Pulmonary artery endothelial cell (primary cell): ENCODE results near the gene TEK. TPM values are rescaled to one million over a fixed set of nuclear protein-coding genes. Genes with fewer than 3 reads are reported as not detected.

Experiments
- DNase-seq: peaks from one replicate; pipeline ENCODE4 v3.0.0-alpha.2; 2011; ENCODE audit warnings: low read depth, low spot score
- total RNA-seq: library from RNA; depleted of rRNA; stranded (reverse); fragments of >200 nt; gene quantifications from 2 replicates; pipeline ENCODE4 v1.2.3, GENCODE V29; 2014

The TEK gene
- total RNA-seq, 1 donor from 2014 or later: 98.9 TPM

DNA sequence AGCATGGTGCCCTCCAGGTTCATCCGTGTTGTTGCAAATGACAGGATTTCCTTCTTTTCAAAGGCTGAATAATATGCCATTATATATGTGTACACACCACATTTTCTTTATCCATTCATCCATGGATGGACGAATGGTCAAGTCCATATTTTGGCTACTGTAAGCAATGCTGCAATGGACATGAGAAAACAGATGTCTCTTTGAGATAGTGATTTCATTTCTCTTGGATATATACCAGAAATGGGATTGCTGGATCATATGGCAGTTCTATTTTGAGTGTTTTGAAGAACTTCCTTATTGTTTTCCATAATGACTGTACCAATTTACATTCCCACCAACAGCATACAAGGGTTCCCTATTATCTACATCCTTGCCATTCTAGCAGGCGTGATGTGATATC is 67.9 kb downstream of the TEK start:
- DNase-seq: no peak

DNA sequence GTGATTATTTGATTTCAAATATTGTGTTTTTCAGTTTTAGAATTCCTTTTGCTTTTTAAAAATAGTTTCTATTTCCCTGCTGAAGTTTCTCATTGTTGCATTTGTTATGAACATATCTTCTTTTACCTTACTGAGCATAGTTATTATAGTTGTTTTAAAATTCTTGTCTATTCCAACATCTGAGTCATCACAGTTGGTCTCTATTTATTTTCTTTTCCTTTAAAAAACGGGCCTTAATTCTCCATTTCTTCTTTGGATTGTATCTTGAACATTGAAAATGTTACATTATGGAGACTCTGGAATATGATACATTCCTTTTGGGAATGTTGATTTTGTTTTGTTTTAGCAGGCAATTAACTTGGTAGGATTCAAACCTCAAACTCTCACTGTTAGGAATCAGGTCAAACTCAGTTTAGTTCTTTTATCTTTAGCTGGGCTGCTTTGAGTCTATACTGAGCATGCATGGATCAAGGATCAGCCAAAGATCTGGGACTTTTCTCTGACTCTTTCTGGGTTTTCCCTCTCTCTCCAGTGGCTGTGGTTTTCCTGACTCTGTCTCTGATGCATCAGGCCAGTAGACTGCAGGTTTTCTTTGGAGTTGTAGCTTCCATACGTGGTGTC is 70.3 kb downstream of the TEK start:
- DNase-seq: no peak

DNA sequence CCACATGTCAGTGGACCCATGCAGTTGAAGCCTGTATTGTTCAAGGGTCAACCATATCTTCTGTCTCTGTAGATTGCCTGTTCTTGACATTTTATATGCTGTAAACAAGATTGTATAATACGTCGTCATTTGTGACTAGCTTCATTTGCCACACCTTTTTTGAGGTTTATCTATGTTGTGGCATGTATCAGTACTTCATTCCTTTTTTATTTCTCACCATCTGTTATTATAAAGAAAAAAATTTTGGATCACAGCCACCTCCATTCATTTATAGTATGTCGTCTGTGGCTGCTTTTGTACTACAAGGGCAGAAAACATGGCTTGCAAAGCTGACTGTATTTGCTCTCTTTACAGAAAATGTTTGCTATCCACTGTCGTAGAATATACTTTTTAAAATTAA is 72.4 kb downstream of the TEK start:
- DNase-seq: no peak

DNA sequence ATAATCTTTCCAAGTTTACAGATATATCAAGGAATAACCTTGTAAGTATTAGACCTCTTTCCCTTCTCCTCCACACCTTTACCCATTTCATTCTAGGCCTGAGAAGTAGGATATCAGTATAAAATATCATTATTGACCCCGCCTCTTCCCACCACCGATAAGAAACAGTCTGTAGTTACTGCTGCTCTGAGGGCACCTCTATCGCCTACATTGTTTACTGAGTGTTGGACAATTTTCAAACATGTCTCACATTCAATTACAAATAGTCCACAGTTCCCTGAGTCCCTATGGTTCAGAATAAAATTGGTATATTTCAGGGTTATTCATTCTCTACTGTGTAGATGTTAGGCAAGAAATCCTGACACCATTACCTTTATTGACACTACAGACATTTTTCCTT is 73.4 kb downstream of the TEK start:
- no peak for DNase-seq

GRCh38 chr9:27183131-27183530 is 74.1 kb downstream of the TEK start:
- no peak for DNase-seq

DNA sequence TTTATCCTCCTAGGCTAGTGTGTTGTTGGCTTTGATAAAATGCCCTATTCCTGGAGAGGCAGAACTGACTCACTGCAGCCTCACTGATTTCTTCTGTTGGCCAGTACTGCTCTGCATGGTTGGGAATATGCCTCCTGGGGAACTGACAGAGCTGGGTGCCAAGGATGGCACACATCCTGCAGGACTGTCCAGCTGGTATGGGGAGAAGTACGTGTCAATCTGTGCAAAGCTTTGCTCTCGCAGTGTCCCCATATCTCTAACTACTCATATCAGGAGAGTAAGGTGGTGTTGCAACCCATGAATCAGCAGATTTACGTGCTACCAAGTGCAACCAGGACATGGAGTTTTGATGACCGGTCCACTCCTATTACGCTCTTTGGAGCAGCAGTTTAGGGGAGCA is 74.7 kb downstream of the TEK start:
- DNase-seq: no peak

- DNase-seq: peak; percentile 45
Observed at GRCh38 chr9:27184556-27185351, 75.7 kb downstream of the TEK start.

- no peak for DNase-seq
Observed at GRCh38 chr9:27188426-27188825, 79.4 kb downstream of the TEK start.

- DNase-seq: no peak
Observed at GRCh38 chr9:27189426-27189825, 80.4 kb downstream of the TEK start.

- DNase-seq: no peak
Observed at GRCh38 chr9:27192291-27192960, 83.4 kb downstream of the TEK start.

DNA sequence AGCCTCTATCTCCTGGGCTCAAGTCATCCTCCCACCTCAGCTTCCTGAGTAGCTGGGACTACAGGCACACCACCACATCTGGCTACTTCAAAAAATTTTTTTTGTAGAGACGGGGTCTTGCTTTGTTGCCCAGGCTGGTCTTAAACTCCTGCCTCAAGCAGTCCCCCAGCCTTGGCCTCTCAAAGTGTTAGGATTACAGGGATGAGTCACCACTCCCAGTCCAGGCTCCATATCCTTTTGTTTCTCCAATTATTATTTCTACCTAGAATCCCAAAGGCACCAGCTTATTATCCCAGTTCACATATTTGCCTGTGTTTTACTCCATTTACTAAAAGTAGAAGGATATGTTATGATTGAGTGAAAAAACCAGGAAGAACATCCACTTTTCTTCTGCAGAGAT is 84.9 kb downstream of the TEK start:
- DNase-seq: no peak

DNA sequence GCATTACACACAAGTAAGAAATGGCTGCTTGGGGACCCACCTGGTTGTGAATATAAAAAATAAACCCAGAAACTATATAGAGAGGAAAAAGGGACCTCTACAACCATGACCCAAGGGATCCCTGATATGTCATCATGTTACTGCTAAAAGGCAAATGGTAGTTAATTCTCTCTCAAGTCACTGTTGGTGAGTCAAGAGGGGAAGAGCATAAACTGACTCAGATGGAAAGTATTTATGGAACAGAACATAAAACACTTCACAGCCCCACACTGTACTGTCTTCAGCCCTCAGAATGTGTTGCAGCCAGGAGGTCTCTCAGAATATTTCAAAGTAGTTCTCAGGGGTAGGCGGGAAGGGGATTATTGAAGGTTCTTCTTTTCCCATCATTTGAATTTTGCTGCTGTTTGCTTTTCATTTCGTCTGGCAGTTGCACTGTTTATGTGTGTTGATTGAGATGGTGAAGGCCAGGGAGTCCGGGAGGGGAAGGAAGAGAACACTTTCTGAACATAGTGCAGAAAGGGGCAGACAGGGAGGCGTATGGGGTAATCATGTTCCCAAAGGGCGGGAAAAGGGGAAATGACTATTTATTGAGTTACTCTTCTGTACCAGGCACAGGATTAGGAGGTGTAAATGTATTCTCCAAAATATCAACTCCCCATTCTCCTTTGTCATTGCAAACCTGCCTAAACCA is 85.5 kb downstream of the TEK start:
- DNase-seq: peak; percentile 29

GRCh38 chr9:27195191-27195590 is 86.2 kb downstream of the TEK start:
- DNase-seq: no peak

- DNase-seq: no peak
Observed at GRCh38 chr9:27196383-27196782, 87.4 kb downstream of the TEK start.

DNA sequence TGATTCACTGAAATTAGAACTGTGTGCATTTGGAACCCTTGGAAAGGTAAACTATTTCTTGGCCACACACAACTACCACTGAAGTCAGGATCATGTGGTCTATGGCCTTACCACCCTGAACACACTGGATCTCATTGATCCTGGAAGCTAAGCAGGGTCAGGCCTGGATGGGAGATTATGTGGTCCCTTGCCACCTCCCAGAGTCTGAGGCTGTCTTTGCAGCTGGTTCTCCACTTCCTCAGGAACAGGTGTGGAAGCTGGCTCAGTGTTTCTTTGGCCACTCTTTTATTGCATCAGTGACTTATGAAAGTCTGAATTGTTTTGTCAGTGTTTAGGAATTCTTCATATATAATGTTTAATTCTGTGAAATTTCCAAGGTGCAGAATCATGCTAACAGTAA is 89.2 kb downstream of the TEK start:
- no peak for DNase-seq

DNA sequence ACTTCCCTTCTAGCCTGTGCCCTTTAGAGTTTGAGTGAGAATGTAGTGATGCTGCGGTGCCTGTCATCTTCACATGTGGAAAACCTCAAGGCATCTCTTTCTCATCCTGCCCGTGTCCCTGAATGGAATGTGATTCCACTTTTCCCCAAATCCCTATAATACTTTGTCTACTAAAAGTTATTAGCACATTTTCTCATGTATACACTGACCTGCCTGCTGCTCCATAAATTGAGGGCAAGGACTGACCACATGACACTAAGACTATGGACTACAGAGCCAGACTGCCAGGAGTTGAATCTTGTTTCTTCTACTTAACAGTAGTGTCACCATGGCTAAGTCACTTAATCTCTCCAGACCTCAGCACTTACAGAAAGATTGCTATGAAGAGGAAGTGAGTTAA is 93.0 kb downstream of the TEK start:
- DNase-seq: no peak

GRCh38 chr9:27203783-27204182 is 94.8 kb downstream of the TEK start:
- no peak for DNase-seq

DNA sequence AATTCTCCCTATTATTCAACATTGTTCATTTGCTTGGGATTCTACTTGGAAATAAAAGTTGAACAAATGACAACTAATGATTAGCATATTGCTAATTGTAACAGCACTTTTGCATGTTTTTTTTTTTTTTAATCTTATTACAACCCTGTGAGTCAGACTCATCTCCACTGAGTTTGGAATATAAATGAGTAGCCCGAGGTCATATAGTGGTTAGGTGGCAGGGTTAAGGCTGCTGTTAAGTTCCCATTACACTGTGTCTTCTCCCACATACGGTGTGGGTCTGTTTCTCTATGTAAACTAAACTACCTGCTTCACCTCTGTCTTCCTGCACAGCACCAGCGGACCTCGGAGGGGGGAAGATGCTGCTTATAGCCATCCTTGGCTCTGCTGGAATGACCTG is 95.6 kb downstream of the TEK start:
- no peak for DNase-seq

GRCh38 chr9:27205198-27205597 is 96.2 kb downstream of the TEK start:
- DNase-seq: no peak

- no peak for DNase-seq
Observed at GRCh38 chr9:27206041-27206440, 97.0 kb downstream of the TEK start.

DNA sequence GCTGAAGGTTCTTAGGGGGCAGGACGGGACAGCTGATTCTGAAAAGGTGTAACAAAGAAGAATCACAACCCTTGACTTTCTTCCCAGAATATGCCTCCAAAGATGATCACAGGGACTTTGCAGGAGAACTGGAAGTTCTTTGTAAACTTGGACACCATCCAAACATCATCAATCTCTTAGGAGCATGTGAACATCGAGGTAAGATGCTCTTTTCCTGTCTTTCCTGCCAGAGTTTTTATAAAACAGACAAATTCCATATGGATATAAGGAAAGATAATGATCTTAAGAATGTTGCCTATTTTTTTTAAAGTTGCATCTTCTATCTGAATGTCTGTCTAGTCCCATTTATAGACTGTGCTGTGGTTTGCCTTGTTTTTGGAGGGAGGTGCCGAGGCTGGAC is 100.0 kb downstream of the TEK start:
- DNase-seq: no peak

DNA sequence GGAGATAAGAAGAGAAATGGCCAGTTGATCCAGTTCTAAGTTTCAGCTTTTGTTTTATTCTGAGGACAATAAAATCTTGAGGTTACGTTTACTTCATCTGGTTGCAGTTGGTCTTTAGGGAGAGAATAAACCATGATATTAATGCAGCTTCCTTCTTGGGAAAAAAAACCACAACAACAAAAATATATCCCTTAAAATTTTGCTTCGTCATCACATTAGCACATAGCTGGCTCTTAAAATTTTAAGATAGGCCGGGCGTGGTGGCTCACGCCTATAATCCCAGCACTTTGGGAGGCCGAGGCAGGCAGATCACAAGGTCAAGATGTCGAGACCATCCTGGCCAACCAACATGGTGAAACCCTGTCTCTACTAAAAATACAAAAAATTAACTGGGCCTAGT is 101.6 kb downstream of the TEK start:
- no peak for DNase-seq
